Adrenal gland (tissue), 5 donors: ENCODE measurements around the gene LIF.

Experiments used
- POLR2A ChIP-seq, 2 donors: fragments of 450-650 bp; IDR thresholded peaks; one replicate each; pipeline ENCODE4 v1.6.1; 2017; ENCODE audit warnings: antibody characterized with exemption in 2 of 2, mild to moderate bottlenecking in 2 of 2, moderate library complexity in 1 of 2
- TF ChIP-seq, protein P1 (sequence below), 6 experiments: fragments of 450-650 bp in 4 of 6; fragments of 200-600 bp in 2 of 6; sonication (generic) in 1 of 6; IDR thresholded peaks; 1 replicate in 5 of 6; 2 replicates in 1 of 6; pipeline versions ENCODE4 v1.5.1 to v1.8.0; 2016 to 2021; ENCODE audit warnings: antibody characterized with exemption in 6 of 6, mild to moderate bottlenecking in 2 of 6, moderate library complexity in 1 of 6
- donor health status: DM: no; HTN: no; CAD: no.

DNA sequence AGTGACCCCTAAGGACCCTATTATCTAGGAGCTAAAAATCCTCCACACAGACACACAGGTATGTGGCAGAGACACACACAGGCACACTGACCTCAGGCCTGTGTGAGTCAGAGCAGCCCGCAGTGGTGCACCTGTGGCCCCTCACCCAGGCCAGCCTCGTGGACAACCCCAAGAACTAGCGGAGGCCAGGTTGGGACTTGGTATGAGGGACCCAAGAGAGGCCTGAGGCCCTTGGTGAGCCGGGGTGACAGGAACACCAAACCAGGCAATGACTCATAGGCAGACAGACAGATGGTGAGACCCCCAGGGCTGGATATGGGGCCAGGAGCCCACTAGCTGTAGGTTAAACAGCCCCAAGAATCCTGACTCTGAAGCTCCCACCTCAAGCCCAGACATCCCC lies 36.8 kb upstream of the LIF start:
- TF ChIP-seq POLR2A (IDR thresholded peaks at IDR 0.05) = no peak
- TF ChIP-seq, protein P1, sequence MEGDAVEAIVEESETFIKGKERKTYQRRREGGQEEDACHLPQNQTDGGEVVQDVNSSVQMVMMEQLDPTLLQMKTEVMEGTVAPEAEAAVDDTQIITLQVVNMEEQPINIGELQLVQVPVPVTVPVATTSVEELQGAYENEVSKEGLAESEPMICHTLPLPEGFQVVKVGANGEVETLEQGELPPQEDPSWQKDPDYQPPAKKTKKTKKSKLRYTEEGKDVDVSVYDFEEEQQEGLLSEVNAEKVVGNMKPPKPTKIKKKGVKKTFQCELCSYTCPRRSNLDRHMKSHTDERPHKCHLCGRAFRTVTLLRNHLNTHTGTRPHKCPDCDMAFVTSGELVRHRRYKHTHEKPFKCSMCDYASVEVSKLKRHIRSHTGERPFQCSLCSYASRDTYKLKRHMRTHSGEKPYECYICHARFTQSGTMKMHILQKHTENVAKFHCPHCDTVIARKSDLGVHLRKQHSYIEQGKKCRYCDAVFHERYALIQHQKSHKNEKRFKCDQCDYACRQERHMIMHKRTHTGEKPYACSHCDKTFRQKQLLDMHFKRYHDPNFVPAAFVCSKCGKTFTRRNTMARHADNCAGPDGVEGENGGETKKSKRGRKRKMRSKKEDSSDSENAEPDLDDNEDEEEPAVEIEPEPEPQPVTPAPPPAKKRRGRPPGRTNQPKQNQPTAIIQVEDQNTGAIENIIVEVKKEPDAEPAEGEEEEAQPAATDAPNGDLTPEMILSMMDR (IDR thresholded peaks at IDR 0.05) = no peak
